Glomerular visceral epithelial cell (primary cell): Measurements from ENCODE around the gene COMMD3.
"Not testable (repeated sequence)": the region's sequence is repeated elsewhere in the genome, so short reads cannot be mapped to it uniquely, and the experiment has no call there.

Experiments used
- DNase-seq: peaks from one replicate; pipeline ENCODE4 v3.0.0-alpha.2; 2016; ENCODE audit errors: extremely low spot score

The COMMD3 gene

GRCh38 chr10:22316286-22317075, at the start of gene COMMD3:
TSS of gene COMMD3 (plus strand) at chr10:22316388. CDS start at chr10:22316418, 30 bp downstream.
- peak; percentile 82 for DNase-seq

GRCh38 chr10:22268503-22268902, 47.7 kb upstream of the COMMD3 start:
- DNase-seq: no peak

GRCh38 chr10:22271786-22272185, 44.4 kb upstream of the COMMD3 start:
- no peak for DNase-seq

GRCh38 chr10:22278441-22278782, 37.8 kb upstream of the COMMD3 start:
- no peak for DNase-seq

GRCh38 chr10:22280078-22280477, 36.1 kb upstream of the COMMD3 start:
- DNase-seq: no peak

GRCh38 chr10:22285130-22285529, 31.1 kb upstream of the COMMD3 start:
- no peak for DNase-seq

GRCh38 chr10:22293747-22294404, 22.3 kb upstream of the COMMD3 start:
- DNase-seq: no peak

GRCh38 chr10:22294694-22295093, 21.5 kb upstream of the COMMD3 start:
- DNase-seq: no peak

GRCh38 chr10:22301193-22301592, 15.0 kb upstream of the COMMD3 start:
- DNase-seq: no peak

GRCh38 chr10:22303461-22303860, 12.7 kb upstream of the COMMD3 start:
- DNase-seq: no peak

- no peak for DNase-seq
Measured at GRCh38 chr10:22305721-22306120, 10.5 kb upstream of the COMMD3 start.

GRCh38 chr10:22308390-22308789, 7.8 kb upstream of the COMMD3 start:
- no peak for DNase-seq

GRCh38 chr10:22309180-22310000, 6.8 kb upstream of the COMMD3 start:
- no peak for DNase-seq

- not testable (repeated sequence) for DNase-seq
Measured at GRCh38 chr10:22310012-22310411, 6.2 kb upstream of the COMMD3 start.

GRCh38 chr10:22310928-22311327, 5.3 kb upstream of the COMMD3 start:
- DNase-seq: no peak

- DNase-seq: no peak
Measured at GRCh38 chr10:22314852-22315251, 1.3 kb upstream of the COMMD3 start.

- DNase-seq: no peak
Measured at GRCh38 chr10:22315455-22316285, 518 bp upstream of the COMMD3 start.

GRCh38 chr10:22317076-22317370, 835 bp downstream of the COMMD3 start:
- no peak for DNase-seq

- no peak for DNase-seq
Measured at GRCh38 chr10:22317771-22318565, 1.8 kb downstream of the COMMD3 start.

GRCh38 chr10:22318772-22319171, 2.6 kb downstream of the COMMD3 start:
- DNase-seq: no peak

GRCh38 chr10:22319547-22319979, 3.4 kb downstream of the COMMD3 start:
- DNase-seq: no peak
